K562 (cell line): Measurements from ENCODE around the gene PTCH1. TPM values are rescaled to one million over a fixed set of nuclear protein-coding genes. Genes with fewer than 3 reads are reported as not detected.

ENCODE experiments used
- CHD2 ChIP-seq: IDR thresholded peaks from 2 replicates; pipeline ENCODE4 v1.6.1; 2011; ENCODE audit warnings: low read depth, low read length
- CREM ChIP-seq: IDR thresholded peaks from 2 replicates; pipeline ENCODE4 v1.6.1; 2014; ENCODE audit warnings: antibody characterized with exemption, low read depth
- GATAD2A ChIP-seq: fragments of 450-650 bp; IDR thresholded peaks from 2 replicates; pipeline ENCODE4 v1.6.1; 2017
- KDM5B ChIP-seq: fragments of 200-600 bp; sonication (generic); IDR thresholded peaks from 2 replicates; pipeline ENCODE4 v1.6.1; 2012; ENCODE audit warnings: low read depth, mild to moderate bottlenecking, moderate library complexity, low read length, control low read depth, inconsistent platforms; ENCODE audit not compliant: insufficient replicate concordance
- MCM3 ChIP-seq: fragments of 450-650 bp; IDR thresholded peaks from 2 replicates; pipeline ENCODE4 v1.6.1; 2016
- MIER1 ChIP-seq: fragments of 450-650 bp; IDR thresholded peaks from 2 replicates; pipeline ENCODE4 v1.6.1; 2016; ENCODE audit warnings: antibody characterized with exemption, mild to moderate bottlenecking, low read depth
- NRF1 ChIP-seq, 2 experiments: fragments of 450-650 bp; IDR thresholded peaks in 1 of 2; conservative IDR thresholded peaks in 1 of 2; 2 replicates each; pipeline ENCODE4 v1.6.1; 2014; ENCODE audit warnings: mild to moderate bottlenecking in 2 of 2
- POLR2G ChIP-seq: fragments of 200-400 bp; formaldehyde crosslinking; IDR thresholded peaks from 2 replicates; pipeline ENCODE4 v1.6.1; 2017; ENCODE audit warnings: low read depth, mild to moderate bottlenecking, antibody characterized with exemption, low read length, moderate library complexity
- TAF7 ChIP-seq: fragments of 450-650 bp; IDR thresholded peaks from 2 replicates; pipeline ENCODE4 v1.6.1; 2016; ENCODE audit warnings: missing genetic modification characterization, missing compliant biosample characterization
- THRAP3 ChIP-seq: fragments of 450-650 bp; IDR thresholded peaks from 2 replicates; pipeline ENCODE4 v1.6.1; 2016; ENCODE audit warnings: mild to moderate bottlenecking, inconsistent platforms, borderline replicate concordance
- YY1 ChIP-seq, 3 experiments: IDR thresholded peaks; 2 replicates each; pipeline ENCODE4 v1.6.1; 2011; ENCODE audit warnings: low read length in 2 of 3, mild to moderate bottlenecking in 2 of 3, moderate library complexity in 2 of 3, borderline replicate concordance in 1 of 3, control low read depth in 1 of 3, low read depth in 1 of 3; ENCODE audit not compliant: insufficient read depth in 3 of 3, insufficient replicate concordance in 2 of 3, control insufficient read depth in 1 of 3, insufficient read length in 1 of 3; ENCODE audit errors: extremely low read depth in 1 of 3
- polyA plus RNA-seq, 8 experiments: library from polyadenylated mRNA; depleted of rRNA in 4 of 8; stranded (reverse) in 5 of 8; unstranded in 3 of 8; fragments of >200 nt; fragmentation: Nextera tagmentation in 2 of 8; fragmentation: Illumina TruSeq in 1 of 8; extraction: Ambion mirVana in 2 of 8; extraction: Trizol in 1 of 8; gene quantifications; 2 replicates each; pipeline versions ENCODE4 v1.2.1 to v1.2.3, GENCODE V29; 2011 to 2014; ENCODE audit warnings: inconsistent platforms in 1 of 8, missing spikeins in 1 of 8
- total RNA-seq, 7 experiments: library from RNA; depleted of rRNA in 6 of 7; stranded (reverse); fragments of >200 nt in 6 of 7; fragmentation: Illumina TruSeq in 2 of 7; extraction: Trizol in 2 of 7; gene quantifications; 2 replicates each; pipeline versions ENCODE4 v1.2.1 to v1.2.3, GENCODE V29; 2011 to 2021; ENCODE audit warnings: low replicate concordance in 1 of 7
- TF ChIP-seq, protein P1 (sequence below), 2 experiments: IDR thresholded peaks; 2 replicates each; pipeline ENCODE4 v1.6.1; 2011; ENCODE audit warnings: borderline replicate concordance in 1 of 2, control low read depth in 1 of 2, low read depth in 1 of 2, low read length in 1 of 2, mild to moderate bottlenecking in 1 of 2, mixed read lengths in 1 of 2, moderate library complexity in 1 of 2; ENCODE audit not compliant: insufficient read depth in 1 of 2, insufficient read length in 1 of 2, poor library complexity in 1 of 2, severe bottlenecking in 1 of 2; ENCODE audit errors: extremely low read depth in 1 of 2
- TF ChIP-seq, protein P2 (sequence below): fragments of 450-650 bp; formaldehyde crosslinking; IDR thresholded peaks from 2 replicates; pipeline ENCODE4 v1.4.0; 2022; ENCODE audit warnings: missing genetic modification characterization

PTCH1 gene
- total and polyA plus RNA-seq, 9 of the 15 experiments (the other 6 are each of a cell fraction or from before 2014, with no cell fraction given): 0.70 to 9.9 (median 3.8) TPM

DNA sequence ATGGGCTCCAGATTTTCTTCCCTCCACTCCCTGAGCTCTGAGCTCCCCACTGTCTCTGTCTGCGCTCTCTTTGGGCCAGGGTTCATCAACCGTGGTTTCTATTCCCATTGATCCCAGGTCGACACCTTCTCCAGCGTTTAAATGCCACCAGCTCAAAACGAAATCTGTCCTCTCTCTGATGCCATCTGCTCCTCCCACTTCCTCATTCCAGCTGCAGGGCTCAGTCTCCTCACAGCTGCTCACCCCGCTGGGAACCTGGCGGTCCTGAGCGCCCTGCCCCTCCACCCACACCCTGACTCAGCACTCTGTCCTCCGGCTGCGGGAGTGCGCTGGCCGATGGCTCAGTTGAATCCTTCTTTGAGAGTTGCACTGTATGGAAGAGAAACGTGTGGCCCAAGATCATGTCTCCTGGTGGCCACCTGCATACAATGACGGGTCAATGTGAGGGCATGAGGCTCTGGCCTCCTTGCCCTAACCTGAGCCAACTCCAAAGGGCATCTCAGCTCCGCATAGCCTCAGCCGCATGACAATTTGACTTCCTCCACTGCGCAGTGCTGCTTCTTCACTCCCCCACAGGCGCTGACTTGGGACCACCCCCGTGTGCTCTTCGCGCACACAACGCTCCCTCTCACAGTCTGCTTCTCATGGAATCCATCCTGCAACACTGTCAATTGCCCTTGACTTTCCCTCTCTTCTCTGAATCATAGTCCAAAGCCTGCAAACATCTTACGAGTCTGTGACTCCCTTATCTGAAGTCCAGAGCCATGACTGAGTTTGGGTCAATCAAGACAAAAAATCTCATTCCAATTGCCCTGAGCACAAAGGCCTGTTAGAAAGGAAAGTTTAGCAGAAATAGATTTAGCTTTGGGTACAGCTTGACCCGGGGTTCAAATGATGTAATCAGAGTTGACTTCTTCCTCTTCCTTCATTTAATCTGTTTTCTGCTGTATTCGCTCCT, 82.4 kb downstream of the PTCH1 start (continued):
- TF ChIP-seq, protein P1, sequence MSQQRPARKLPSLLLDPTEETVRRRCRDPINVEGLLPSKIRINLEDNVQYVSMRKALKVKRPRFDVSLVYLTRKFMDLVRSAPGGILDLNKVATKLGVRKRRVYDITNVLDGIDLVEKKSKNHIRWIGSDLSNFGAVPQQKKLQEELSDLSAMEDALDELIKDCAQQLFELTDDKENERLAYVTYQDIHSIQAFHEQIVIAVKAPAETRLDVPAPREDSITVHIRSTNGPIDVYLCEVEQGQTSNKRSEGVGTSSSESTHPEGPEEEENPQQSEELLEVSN (IDR thresholded peaks at IDR 0.05; ENCODE audit: borderline replicate concordance in 1 of 2, extremely low read depth in 1 of 2, insufficient read depth in 1 of 2, insufficient read length in 1 of 2, low read depth in 1 of 2, low read length in 1 of 2, poor library complexity in 1 of 2, severe bottlenecking in 1 of 2): peak; percentile 35 to 55
- TF ChIP-seq KDM5B (peak; percentile 29), YY1 (IDR thresholded peaks at IDR 0.05; ENCODE audit: borderline replicate concordance in 1 of 3, control insufficient read depth in 1 of 3, extremely low read depth in 1 of 3, insufficient read depth in 3 of 3, insufficient read length in 1 of 3, insufficient replicate concordance in 2 of 3, low read depth in 1 of 3, low read length in 2 of 3) (peak in 1 of 3 experiments; percentile 11), GATAD2A (0 out of 2 replicates have a peak, but pooled peaks have one; percentile 18), POLR2G (peak; percentile 68), MIER1 (0 out of 2 replicates have a peak, but pooled peaks have one; percentile 15), CHD2 (peak; percentile 10; the same call in 1 of the 2 replicates), MCM3 (no peak), TAF7 (no peak), NRF1 (conservative IDR thresholded peaks at IDR 0.05 in 1 of 2, IDR thresholded peaks at IDR 0.05 in 1 of 2) (peak; percentile 77 to 83), THRAP3 (no peak), CREM (peak; percentile 64)
- TF ChIP-seq, protein P2, sequence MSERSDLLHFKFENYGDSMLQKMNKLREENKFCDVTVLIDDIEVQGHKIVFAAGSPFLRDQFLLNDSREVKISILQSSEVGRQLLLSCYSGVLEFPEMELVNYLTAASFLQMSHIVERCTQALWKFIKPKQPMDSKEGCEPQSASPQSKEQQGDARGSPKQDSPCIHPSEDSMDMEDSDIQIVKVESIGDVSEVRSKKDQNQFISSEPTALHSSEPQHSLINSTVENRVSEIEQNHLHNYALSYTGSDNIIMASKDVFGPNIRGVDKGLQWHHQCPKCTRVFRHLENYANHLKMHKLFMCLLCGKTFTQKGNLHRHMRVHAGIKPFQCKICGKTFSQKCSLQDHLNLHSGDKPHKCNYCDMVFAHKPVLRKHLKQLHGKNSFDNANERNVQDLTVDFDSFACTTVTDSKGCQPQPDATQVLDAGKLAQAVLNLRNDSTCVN (CRISPR knock-in tag): no peak
